Measurements from ENCODE around the gene RBBP8NL.

The RBBP8NL gene

DNA sequence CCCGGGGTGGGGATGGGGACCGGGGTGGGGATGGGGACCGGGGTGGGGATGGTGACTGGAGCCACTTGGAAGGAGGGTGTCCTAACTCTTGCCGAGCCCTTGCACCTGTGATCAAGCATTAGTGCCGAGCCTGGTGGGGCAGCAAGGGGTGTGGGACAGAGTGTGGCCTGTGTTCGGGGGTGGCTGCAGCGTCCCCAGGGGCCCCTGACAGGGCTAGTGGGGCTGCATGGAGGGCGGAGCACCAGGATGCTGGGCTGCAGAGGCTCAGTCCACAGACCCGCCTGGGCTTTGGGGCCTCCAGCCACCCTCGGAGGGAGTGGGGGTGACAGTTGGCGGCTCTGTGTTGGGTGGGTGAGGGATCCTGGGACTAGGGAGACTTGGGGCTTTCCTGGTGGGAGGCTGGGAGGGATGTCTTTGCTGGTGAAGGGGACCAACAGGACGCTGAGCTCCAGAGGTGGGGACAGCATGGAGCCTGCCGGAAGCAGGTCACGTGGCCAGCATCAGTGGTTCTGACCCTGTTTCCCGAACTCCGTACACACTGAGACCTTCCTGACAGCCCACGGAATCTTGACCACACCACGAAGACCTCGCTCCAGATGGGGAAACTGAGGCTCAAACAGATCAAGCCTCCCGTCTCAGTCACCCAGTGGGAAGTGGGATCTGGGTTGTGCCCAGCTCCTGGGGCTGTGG lies 4.6 kb downstream of the RBBP8NL start:
- no peak for DNase-seq (ENCODE audit: low read depth in 2 of 2)

DNA sequence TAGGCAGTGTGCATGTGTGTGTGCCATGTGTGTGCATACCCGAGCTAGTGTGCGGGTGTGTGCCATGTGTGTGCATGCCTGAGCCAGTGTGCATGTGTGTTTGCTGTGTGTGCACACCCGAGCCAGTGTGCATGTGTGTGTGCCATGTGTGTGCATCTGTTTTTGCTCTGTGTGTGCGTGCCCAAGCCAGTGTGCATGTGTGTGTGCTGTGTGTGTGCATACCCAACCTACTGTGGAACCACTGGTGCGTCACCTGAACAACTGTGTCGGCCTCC lies 5.7 kb downstream of the RBBP8NL start:
- DNase-seq (ENCODE audit: low read depth in 2 of 2): no peak

DNA sequence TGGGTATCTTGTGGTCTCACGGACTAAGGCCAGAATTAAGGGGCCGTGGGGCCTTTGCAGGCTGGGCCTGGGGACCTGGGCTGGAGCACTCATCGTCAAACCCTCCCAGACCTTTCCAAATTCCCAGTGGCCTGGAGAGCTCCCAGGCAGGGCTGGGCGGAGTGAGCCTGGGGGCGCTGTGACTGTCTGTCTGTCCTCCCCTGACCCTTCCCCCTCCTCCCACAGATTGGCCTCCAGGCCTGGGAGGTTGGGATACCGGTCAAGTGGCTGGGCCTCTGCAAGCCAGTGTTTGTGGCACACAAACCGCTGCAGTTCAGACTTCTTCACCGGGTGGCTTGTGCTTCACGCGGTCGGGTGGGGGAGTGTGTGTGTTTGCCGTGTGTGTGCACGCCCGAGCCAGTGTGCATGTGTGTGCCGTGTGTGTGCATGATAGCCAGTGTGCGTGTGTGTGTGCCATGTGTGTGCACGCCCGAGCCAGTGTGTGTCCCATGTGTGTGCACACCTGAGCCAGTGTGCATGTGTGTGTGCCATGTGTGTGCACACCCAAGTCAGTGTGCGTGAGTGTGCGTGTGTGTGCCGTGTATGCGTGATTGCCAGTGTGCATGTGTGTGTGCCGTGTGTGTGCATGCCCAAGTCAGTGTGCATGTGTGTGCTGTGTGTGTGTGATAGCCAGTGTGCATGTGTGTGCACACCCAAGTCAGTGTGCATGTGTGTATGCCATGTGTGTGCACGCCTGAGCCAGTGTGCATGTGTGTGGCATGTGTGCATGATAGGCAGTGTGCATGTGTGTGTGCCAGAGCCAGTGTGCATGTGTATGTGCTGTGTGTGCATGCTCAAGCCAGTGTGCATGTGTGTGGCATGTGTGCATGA lies 6.3 kb downstream of the RBBP8NL start:
- DNase-seq (ENCODE audit: low read depth in 2 of 2): no peak

DNA sequence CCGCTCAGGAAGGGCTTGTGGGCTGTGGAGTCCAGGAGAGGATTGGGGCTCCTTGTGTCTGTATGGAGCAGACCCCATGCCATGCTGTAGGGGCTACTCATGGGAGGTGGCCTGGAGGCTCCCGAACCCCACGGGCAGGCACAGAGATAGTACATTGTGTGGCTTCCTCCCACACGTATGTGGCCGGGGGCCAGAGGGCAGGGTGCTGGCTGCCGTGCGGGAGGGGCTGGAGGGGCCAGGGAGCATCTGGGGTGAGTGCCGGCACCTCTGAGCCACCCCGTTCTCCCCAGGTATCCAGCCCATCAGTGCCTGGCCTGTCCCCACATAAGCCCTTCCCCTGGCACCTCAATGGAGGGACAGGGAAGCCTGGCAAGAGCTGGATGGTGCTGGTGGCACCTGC lies 7.6 kb downstream of the RBBP8NL start:
- DNase-seq (ENCODE audit: low read depth in 2 of 2): no peak

DNA sequence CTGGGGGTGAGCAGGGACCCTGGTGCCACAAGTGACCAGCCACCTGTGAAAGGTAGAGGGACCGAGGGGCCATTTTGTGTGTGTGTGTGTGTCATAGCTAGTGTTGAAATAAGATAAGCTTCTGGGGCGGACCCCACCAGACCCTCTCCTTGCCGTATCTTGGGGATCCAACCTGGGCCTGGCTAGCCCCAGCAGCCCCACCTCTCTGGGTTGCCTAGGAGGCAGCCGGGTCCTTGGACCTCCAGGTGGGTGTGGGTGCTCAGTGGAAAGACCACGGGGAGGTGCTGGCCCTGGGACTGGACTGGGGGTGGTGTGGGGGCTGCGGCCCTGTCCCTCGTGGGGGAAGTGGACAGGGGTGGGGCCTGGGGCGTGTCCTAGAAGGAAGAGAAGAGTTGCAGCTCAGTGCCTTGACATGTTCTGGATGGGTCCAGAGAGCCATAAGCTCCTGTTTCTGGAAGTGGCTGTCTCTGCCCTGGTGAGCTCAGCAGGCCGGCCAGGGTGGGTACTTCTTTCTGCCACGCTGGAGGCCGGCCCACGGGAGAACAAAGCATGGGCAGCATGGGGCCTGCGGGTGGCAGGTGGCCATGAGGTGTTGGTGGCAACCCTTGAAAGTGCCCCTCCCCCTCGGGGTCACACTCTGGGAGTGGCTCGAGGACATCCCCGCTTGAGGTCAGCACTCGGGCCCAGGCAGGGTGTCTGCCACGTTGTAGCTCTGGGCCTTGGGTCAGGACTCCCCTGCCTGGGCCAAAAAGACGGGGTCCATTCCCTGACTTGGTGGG lies 8.4 kb downstream of the RBBP8NL start:
- no peak for DNase-seq (ENCODE audit: low read depth in 2 of 2)

GRCh38 chr20:62417981-62418708 lies 9.2 kb downstream of the RBBP8NL start:
- DNase-seq (ENCODE audit: low read depth in 2 of 2): no peak

DNA sequence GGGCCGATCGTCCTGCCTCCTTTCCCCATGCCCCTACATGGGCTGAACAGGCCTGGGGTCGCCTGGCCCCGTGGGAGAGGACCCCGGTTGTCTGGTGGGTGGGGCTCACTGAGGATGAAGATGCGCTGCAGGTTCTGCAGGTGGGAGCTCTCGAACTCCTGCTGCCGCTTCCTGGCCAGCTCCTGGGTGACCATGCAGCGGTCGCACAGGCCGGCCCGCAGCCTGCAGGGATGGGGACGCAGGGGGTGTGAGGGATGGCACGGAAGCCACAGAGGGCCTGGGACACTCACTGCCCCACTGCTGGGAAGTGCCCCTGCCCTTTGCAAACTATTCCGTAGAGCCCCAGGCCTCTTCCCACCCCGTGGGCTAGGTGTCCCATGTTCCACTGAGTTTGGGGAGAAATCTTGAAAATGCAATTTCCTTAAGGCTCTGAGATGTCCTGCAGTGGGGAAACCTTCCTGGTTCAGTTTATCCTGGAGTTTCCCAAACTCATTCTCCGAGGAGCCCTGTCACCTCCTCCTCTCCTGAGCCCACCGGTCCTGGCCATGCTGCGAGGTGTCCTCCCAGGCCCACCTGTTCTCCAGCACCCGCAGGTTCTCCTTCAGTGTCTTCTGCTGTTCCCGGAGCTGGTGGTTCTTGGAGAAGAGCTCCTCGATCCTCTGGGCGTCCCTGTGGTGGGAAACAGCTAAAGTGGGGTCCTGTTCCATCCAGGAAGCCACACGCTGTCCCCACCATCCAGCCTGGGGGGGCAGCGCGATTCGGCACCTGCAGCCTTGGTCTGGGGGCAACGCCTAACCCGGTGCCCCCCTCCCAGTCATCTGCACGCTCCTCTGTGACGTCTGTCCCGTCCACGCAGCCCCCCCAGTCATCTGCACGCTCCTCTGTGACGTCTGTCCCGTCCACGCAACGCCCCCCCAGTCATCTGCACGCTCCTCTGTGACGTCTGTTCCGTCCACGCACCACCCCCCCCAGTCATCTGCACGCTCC lies 10.4 kb downstream of the RBBP8NL start:
- no peak for DNase-seq (ENCODE audit: low read depth in 2 of 2)

- no peak for DNase-seq (ENCODE audit: low read depth in 2 of 2)
Observed at GRCh38 chr20:62415354-62416111, 11.8 kb downstream of the RBBP8NL start.

- no peak for DNase-seq (ENCODE audit: low read depth in 2 of 2)
Observed at GRCh38 chr20:62413896-62414481, 13.3 kb downstream of the RBBP8NL start.

- no peak for DNase-seq (ENCODE audit: low read depth in 2 of 2)
Observed at GRCh38 chr20:62413025-62413570, 14.2 kb downstream of the RBBP8NL start.

DNA sequence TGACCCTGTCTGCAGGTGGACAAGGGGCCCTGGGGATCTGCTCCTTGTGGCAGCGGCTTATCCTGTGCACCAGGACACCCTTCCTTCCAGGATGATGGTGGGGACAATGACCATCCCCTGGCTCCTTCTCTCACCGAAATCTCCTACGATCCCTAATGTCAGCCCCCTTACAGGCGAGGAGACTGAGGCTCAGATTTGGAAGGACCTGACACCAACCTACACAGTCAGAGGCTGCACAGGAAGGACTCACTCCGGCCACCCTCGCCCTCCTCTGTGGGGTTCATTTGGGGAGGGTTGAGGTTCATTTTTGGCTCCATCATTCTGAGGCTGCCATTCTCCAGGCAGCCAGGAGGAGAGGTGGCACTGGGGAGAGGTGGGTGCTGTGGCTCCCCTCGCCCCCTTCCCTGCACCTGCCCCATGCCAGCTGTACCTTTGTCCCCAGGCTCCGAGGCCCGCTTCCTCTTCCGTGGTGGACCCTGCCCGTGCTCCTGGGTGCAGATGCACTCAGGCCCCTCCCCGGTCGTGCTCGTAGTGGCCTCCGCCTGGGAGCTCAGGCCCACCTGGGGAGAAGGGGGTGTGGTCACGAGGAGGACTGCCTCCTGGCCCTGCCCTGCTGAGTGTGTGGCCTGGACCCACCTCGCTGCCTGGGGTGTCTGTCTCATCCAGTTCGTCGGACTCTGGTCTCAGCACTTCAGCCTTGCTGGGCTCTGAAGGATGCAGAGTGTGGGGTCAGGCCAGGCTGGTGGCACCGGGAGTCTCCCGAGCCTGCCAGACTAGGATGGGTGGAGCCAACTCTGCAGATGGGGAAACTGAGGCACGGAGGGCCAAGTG lies 14.9 kb downstream of the RBBP8NL start:
- no peak for DNase-seq (ENCODE audit: low read depth in 2 of 2)

GRCh38 chr20:62411479-62412193 lies 15.7 kb downstream of the RBBP8NL start:
- DNase-seq (ENCODE audit: low read depth in 2 of 2): no peak

DNA sequence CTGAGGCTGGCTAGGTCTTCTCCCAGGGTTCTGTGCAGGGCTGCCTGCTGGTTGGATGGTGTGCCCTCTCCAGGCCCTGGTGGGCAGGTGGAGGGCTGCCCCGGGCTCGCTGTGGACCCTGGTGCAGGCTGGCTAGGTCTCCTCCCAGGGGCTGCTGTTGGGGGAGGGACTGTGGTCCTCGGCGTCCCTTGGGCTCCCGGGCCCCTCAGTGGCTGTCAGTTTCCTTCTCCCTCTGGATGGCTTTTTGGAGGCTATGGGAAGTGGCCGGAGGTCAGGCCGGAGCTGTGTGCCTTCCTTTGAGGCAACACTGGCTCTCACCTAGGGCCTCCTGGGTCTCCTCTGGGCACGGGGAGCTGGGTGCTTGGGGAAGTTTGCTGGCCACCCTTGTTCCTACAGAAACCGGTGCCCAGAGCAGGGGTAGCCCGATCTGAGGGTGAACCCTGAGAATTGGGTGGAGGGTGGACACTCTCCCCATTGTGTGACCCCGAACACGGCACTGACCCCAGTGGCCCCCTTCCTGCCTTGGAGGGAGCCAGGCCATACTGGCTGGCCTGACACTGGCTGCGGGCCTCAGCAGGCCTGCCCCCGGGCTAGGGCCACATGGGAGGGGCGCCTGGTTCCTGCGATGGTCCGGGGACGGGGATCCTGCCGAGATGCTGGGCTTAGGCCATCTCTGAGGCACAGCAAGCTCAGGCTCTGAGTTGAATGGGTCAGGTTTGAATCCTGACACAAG lies 16.4 kb downstream of the RBBP8NL start:
- DNase-seq (ENCODE audit: low read depth in 2 of 2): no peak

- DNase-seq (ENCODE audit: low read depth in 2 of 2): no peak
Observed at GRCh38 chr20:62409931-62410745, 17.2 kb downstream of the RBBP8NL start.

DNA sequence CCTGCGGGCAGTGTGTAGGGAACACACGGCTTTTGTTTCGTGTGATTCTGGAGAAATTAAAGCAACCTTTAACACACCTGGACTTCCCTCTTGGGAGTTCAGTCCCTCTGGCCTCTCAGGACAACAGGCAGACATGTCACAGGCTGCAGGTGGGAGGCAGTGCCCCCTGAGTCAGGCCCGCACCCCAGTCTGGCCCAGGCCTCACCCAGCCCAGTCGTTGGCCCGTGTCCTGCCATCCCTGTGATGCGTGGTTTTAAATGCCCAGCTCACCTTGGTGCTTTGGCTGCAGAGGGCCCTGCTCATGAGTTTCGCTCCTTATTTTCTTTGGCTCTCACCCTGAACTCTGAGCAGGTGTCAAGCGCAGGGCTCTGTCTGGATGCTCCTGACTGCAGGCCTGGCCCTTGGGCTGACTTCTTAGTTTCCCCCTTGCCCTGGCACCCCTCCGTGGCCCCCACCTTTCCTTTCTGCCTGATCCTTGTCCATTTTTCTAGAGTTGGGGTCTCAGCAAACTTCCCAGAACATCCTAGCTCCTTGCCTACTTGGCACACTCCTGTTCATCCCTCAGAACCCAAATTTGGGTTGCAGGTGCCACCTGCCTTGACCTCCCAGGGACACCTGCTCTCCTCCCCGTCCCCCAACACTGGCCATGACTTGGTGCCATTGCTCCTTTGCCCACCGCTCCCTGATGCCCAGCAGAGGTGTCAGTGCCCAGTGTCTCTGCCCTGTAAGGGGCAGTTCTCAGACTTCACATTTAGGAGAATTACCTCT lies 18.1 kb downstream of the RBBP8NL start:
- DNase-seq (ENCODE audit: low read depth in 2 of 2): no peak

Data from stimulated activated CD4-positive, alpha-beta T cell treated with anti-CD3 and anti-CD28 coated beads, Interleukin-4, amount 100 ng/mL, for 48 hours (primary cell).